Epithelial cell of esophagus (primary cell): ENCODE data around the gene GZMH.
A peak's percentile ranks its signal among the peaks of the same experiment; 100 is the strongest.

Source experiments
- DNase-seq: peaks from one replicate; pipeline ENCODE4 v3.0.0; 2010; ENCODE audit warnings: low read depth
- H3K4me3 ChIP-seq: 2 replicates; pipeline ENCODE4 v1.5.1; 2011; ENCODE audit warnings: mild to moderate bottlenecking, low read length, control low read depth
- TF ChIP-seq, protein P1 (sequence below): IDR thresholded peaks from 2 replicates; pipeline ENCODE4 v1.5.1; 2011; ENCODE audit warnings: low read depth, mild to moderate bottlenecking, low read length, control low read depth, inconsistent platforms; ENCODE audit not compliant: insufficient read depth; ENCODE audit errors: missing control alignments

Gene GZMH

DNA sequence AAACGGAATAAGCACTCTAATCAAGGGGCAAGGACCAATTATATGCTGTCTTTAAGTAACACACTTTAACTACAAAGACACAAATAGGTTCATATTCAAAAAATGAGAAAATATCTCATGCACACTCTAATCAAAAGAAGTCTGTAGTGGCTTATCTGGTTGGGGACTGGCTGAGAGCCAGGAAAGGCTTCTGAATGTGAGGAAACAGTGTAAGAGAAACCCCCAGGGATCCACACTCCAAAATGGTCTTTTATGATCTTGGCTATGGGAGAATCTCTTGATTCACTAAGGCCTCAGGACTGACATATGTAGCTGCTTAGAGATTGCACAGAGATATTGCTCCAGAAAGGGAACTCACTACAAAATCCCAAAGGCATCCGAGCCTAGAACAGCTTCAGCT lies 43.7 kb downstream of the GZMH start:
- no peak overlapping the region for H3K4me3 ChIP-seq
- no peak for DNase-seq
- TF ChIP-seq, protein P1, sequence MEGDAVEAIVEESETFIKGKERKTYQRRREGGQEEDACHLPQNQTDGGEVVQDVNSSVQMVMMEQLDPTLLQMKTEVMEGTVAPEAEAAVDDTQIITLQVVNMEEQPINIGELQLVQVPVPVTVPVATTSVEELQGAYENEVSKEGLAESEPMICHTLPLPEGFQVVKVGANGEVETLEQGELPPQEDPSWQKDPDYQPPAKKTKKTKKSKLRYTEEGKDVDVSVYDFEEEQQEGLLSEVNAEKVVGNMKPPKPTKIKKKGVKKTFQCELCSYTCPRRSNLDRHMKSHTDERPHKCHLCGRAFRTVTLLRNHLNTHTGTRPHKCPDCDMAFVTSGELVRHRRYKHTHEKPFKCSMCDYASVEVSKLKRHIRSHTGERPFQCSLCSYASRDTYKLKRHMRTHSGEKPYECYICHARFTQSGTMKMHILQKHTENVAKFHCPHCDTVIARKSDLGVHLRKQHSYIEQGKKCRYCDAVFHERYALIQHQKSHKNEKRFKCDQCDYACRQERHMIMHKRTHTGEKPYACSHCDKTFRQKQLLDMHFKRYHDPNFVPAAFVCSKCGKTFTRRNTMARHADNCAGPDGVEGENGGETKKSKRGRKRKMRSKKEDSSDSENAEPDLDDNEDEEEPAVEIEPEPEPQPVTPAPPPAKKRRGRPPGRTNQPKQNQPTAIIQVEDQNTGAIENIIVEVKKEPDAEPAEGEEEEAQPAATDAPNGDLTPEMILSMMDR = no peak

GRCh38 chr14:24563505-24563904 lies 46.0 kb downstream of the GZMH start:
- DNase-seq = no peak
- H3K4me3 ChIP-seq = no peak overlapping the region
- TF ChIP-seq, protein P1 = no peak

DNA sequence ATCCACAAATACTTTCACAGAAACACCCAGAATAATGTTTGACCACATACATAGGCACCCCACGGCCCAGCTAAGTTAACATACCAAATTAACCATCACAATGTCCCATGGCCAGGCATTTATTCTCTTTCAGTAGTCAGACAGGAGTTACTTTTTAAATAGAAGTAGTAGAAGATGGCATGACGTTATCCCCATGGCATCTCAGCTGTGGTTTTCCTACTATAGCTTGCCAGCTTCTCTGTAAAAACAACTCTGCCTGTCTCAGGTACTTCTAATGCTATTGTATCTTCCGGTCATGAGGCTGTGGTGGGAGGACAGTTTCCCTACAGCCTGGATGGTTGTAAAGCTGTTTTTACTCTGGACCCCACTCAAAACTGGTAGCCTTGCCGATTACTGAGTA lies 52.7 kb downstream of the GZMH start:
- TF ChIP-seq, protein P1 = no peak
- peak; percentile 84 for DNase-seq
- H3K4me3 ChIP-seq = no peak overlapping the region
